Activated CD8-positive, alpha-beta memory T cell treated with anti-CD3 and anti-CD28 coated beads, Interleukin-2, amount 10 ng/mL, durations not matched to agents 7 days and 5 days (primary cell): ENCODE measurements around the gene KIF26B. TPM values are rescaled to one million over a fixed set of nuclear protein-coding genes. Genes with fewer than 3 reads are reported as not detected.

ENCODE experiments used
- ATAC-seq: fragments of 150-1000 bp; cut with Tn5 transposase; one replicate; pipeline ENCODE4 v1.10.0; 2021; ENCODE audit warnings: moderate library complexity
- CTCF ChIA-PET: fragments of 350-600 bp; sonication (Branson Sonifier 250); formaldehyde crosslinking; loops from one replicate; lab custom pipeline; 2021; ENCODE audit warnings: antibody characterized with exemption; lab: Charles Lee
- DNase-seq: peaks from one replicate; pipeline ENCODE4 v3.0.0-alpha.2; 2020
- H3K27ac Mint-ChIP-seq: one replicate; pipeline ENCODE4 v1.8.0; 2021; ENCODE audit warnings: mild to moderate bottlenecking, mixed read lengths
- H3K27me3 Mint-ChIP-seq: one replicate; pipeline ENCODE4 v1.8.0; 2021; ENCODE audit warnings: mixed read lengths
- H3K36me3 Mint-ChIP-seq: one replicate; pipeline ENCODE4 v1.8.0; 2021; ENCODE audit warnings: mild to moderate bottlenecking, mixed read lengths
- H3K4me1 Mint-ChIP-seq: one replicate; pipeline ENCODE4 v1.8.0; 2021; ENCODE audit warnings: mixed read lengths
- H3K4me3 Mint-ChIP-seq: one replicate; pipeline ENCODE4 v1.8.0; 2021; ENCODE audit warnings: mild to moderate bottlenecking, moderate library complexity, mixed read lengths
- H3K9me3 Mint-ChIP-seq: one replicate; pipeline ENCODE4 v1.8.0; 2022; ENCODE audit warnings: low read depth, mixed read lengths
- total RNA-seq, 2 experiments: library from RNA; stranded (reverse); gene quantifications; one replicate each; pipeline ENCODE4 v1.2.3, GENCODE V29; 2021

Gene KIF26B
- total RNA-seq, 2 experiments from 2014 or later: 0.28 TPM; not detected in 1

- Mint-ChIP-seq H3K4me1 (no peaks in the 10 kb centered on the region), H3K4me3 (no peak overlapping the region), H3K27ac (no peak overlapping the region), H3K36me3 (no peaks in the 10 kb centered on the region), H3K27me3 (no peaks in the 10 kb centered on the region), H3K9me3 (no peaks in the 10 kb centered on the region)
- no peak for DNase-seq
- CTCF ChIA-PET: no interaction called here
- ATAC-seq: no peak
Observed at GRCh38 chr1:245552331-245552730, 397.5 kb downstream of the KIF26B start.

GRCh38 chr1:245556057-245556456 lies 401.3 kb downstream of the KIF26B start:
- CTCF ChIA-PET: interaction anchor here (0.6 kb wide), 1 partner anchor 248 kb away, joined by 4 read pairs; no protein-coding TSS in a partner anchor
- no peaks in the 10 kb centered on the region for H3K4me1 Mint-ChIP-seq
- no peak overlapping the region for H3K27ac Mint-ChIP-seq
- H3K36me3 Mint-ChIP-seq: no peaks in the 10 kb centered on the region
- no peak for ATAC-seq
- DNase-seq: no peak
- H3K9me3 Mint-ChIP-seq: no peaks in the 10 kb centered on the region
- no peaks in the 10 kb centered on the region for H3K27me3 Mint-ChIP-seq
- H3K4me3 Mint-ChIP-seq: no peak overlapping the region

- no peaks in the 10 kb centered on the region for H3K4me1 Mint-ChIP-seq
- CTCF ChIA-PET: no interaction called here
- no peaks in the 10 kb centered on the region for H3K36me3 Mint-ChIP-seq
- no peaks in the 10 kb centered on the region for H3K27me3 Mint-ChIP-seq
- no peaks in the 10 kb centered on the region for H3K9me3 Mint-ChIP-seq
- no peak for DNase-seq
- no peak for ATAC-seq
- H3K27ac Mint-ChIP-seq: no peak overlapping the region
- no peak overlapping the region for H3K4me3 Mint-ChIP-seq
Observed at GRCh38 chr1:245558069-245558468, 403.3 kb downstream of the KIF26B start.

GRCh38 chr1:245560316-245560859 lies 405.6 kb downstream of the KIF26B start:
- no peaks in the 10 kb centered on the region for H3K36me3 Mint-ChIP-seq
- H3K9me3 Mint-ChIP-seq: no peaks in the 10 kb centered on the region
- H3K27ac Mint-ChIP-seq: no peak overlapping the region

DNA sequence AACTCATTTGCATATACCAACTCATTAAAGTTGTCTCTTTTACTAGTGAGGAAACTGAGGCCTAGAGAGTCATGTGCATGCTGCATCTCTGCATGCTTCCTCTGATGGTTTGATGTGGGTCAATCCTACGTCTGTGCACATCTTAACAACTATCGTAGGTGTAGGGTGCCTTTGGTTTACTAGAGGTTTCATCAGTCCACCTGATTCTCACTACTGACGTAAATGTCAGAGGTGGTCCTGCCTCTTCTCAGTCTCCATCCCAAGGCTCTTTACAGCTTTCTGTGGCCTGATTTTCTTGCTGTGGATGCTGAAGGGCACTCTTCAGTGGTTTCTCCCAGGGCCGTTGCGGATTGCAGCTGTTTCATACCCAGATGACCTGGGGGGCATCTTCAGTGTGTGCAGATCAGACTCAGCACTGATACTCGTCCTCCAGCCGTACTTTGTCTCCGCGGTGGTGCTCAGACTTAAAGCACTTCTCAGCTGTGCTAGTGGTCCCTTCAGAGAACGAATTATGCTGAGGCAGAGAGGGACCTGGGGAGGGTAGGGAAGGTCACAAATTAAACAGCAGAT lies 407.0 kb downstream of the KIF26B start:
- no peaks in the 10 kb centered on the region for H3K36me3 Mint-ChIP-seq
- H3K27me3 Mint-ChIP-seq: no peaks in the 10 kb centered on the region
- H3K4me1 Mint-ChIP-seq: no peaks in the 10 kb centered on the region
- H3K4me3 Mint-ChIP-seq: no peak overlapping the region
- ATAC-seq (no peak), DNase-seq (no peak)
- no peaks in the 10 kb centered on the region for H3K9me3 Mint-ChIP-seq
- CTCF ChIA-PET: no interaction called here
- no peak overlapping the region for H3K27ac Mint-ChIP-seq

More at GRCh38 chr1:245560316-245560859, 405.6 kb downstream of the KIF26B start:
- no peaks in the 10 kb centered on the region for H3K27me3 Mint-ChIP-seq
- no peak overlapping the region for H3K4me3 Mint-ChIP-seq
- DNase-seq (no peak), ATAC-seq (no peak)
- CTCF ChIA-PET: no interaction called here
- no peaks in the 10 kb centered on the region for H3K4me1 Mint-ChIP-seq

GRCh38 chr1:245566134-245566533 lies 411.3 kb downstream of the KIF26B start:
- Mint-ChIP-seq H3K27me3 (no peaks in the 10 kb centered on the region), H3K27ac (no peak overlapping the region)
- CTCF ChIA-PET: no interaction called here

GRCh38 chr1:245566952-245567351 lies 412.2 kb downstream of the KIF26B start:
- DNase-seq (no peak), ATAC-seq (no peak)
- no peaks in the 10 kb centered on the region for H3K4me1 Mint-ChIP-seq
- no peaks in the 10 kb centered on the region for H3K9me3 Mint-ChIP-seq
- no peaks in the 10 kb centered on the region for H3K27me3 Mint-ChIP-seq
- no peaks in the 10 kb centered on the region for H3K36me3 Mint-ChIP-seq
- H3K4me3 Mint-ChIP-seq: no peak overlapping the region
- no peak overlapping the region for H3K27ac Mint-ChIP-seq
- CTCF ChIA-PET: no interaction called here

More at GRCh38 chr1:245566134-245566533, 411.3 kb downstream of the KIF26B start:
- DNase-seq: no peak
- no peak for ATAC-seq
- Mint-ChIP-seq H3K36me3 (no peaks in the 10 kb centered on the region), H3K9me3 (no peaks in the 10 kb centered on the region), H3K4me1 (no peaks in the 10 kb centered on the region), H3K4me3 (no peak overlapping the region)

DNA sequence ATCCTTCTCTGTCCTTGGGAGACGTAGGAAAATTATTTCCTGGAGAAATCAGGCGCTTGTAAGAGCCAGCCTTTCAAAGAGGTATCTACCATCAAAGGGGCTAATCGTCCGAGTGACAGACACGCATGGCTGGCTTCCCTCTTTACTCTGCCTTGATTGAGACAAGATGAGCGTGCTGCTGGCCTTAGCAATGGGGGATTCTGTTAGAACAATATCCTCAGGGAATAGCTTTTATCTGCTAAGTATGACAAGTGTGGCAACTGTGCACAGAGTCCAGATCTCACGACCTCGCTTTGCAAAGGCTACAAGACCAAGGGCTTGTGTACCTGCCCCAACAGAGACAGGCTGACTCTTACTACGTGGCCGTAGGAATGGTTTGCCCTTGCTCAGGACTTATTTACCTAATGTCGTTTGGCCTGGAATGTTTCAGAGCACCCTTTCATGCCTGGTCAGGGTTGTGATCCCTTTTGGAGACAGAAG lies 417.1 kb downstream of the KIF26B start:
- H3K4me3 Mint-ChIP-seq: no peak overlapping the region
- no peak overlapping the region for H3K27ac Mint-ChIP-seq
- H3K27me3 Mint-ChIP-seq: no peaks in the 10 kb centered on the region
- H3K9me3 Mint-ChIP-seq: no peaks in the 10 kb centered on the region
- ATAC-seq: no peak
- no peaks in the 10 kb centered on the region for H3K36me3 Mint-ChIP-seq
- CTCF ChIA-PET: no interaction called here
- no peak for DNase-seq
- H3K4me1 Mint-ChIP-seq: no peaks in the 10 kb centered on the region

GRCh38 chr1:245572709-245573108 lies 417.9 kb downstream of the KIF26B start:
- no peak for DNase-seq

DNA sequence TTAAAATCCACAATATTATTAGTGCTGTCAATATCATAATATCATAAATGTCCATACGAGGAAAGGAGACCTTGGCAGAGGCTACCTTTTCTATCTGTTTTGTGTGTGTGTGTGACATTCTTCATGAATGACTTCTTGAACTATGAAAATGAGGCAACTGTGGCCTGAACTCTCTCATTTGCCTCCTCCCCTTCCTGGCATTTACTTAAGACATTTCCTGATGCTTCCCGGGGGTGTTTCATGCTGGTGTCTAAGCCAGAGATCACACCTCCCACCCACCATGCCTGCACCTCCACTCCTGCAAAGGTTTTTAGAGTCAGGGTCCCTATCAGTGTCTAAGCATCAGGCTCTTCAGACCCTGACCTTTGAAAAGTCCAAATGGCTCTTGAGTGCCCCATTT lies 420.9 kb downstream of the KIF26B start:
- DNase-seq (no peak), ATAC-seq (no peak)
- no peaks in the 10 kb centered on the region for H3K4me1 Mint-ChIP-seq
- H3K36me3 Mint-ChIP-seq: no peaks in the 10 kb centered on the region
- CTCF ChIA-PET: no interaction called here
- H3K27me3 Mint-ChIP-seq: no peaks in the 10 kb centered on the region
- H3K27ac Mint-ChIP-seq: no peak overlapping the region
- H3K9me3 Mint-ChIP-seq: no peaks in the 10 kb centered on the region
- H3K4me3 Mint-ChIP-seq: no peak overlapping the region

More at GRCh38 chr1:245572709-245573108, 417.9 kb downstream of the KIF26B start:
- CTCF ChIA-PET: no interaction called here
- Mint-ChIP-seq H3K4me1 (no peaks in the 10 kb centered on the region), H3K4me3 (no peak overlapping the region), H3K27me3 (no peaks in the 10 kb centered on the region), H3K36me3 (no peaks in the 10 kb centered on the region), H3K27ac (no peak overlapping the region), H3K9me3 (no peaks in the 10 kb centered on the region)
- no peak for ATAC-seq

DNA sequence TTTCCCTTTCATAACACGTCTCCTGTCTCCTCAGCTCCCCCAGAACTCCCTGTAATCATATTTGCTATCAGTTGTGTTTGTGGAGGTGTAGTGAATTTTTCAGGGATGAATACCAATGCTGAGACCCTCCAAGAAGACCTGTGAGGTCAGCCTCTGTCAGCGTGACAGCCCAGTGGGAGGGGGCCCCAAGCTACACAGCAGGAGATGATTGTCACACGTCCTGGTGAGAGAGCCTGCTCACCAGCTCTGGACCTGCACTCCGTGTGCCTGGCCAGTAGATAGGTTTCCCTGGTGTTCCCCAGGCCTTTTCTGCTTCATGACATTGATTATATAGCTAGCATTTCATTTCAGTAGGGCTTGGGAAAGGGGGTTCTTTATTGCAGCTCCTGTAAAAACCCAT lies 421.5 kb downstream of the KIF26B start:
- Mint-ChIP-seq H3K9me3 (no peaks in the 10 kb centered on the region), H3K4me1 (no peaks in the 10 kb centered on the region), H3K4me3 (no peak overlapping the region), H3K27me3 (no peaks in the 10 kb centered on the region), H3K27ac (no peak overlapping the region), H3K36me3 (no peaks in the 10 kb centered on the region)
- DNase-seq (no peak), ATAC-seq (no peak)
- CTCF ChIA-PET: no interaction called here

GRCh38 chr1:245577191-245578157 lies 422.7 kb downstream of the KIF26B start:
- H3K4me1 Mint-ChIP-seq: no peaks in the 10 kb centered on the region
- no peak overlapping the region for H3K27ac Mint-ChIP-seq
- H3K9me3 Mint-ChIP-seq: no peaks in the 10 kb centered on the region
- no peak for DNase-seq
- CTCF ChIA-PET: no interaction called here
- H3K27me3 Mint-ChIP-seq: no peaks in the 10 kb centered on the region
- no peaks in the 10 kb centered on the region for H3K36me3 Mint-ChIP-seq
- ATAC-seq: no peak
- H3K4me3 Mint-ChIP-seq: no peak overlapping the region

DNA sequence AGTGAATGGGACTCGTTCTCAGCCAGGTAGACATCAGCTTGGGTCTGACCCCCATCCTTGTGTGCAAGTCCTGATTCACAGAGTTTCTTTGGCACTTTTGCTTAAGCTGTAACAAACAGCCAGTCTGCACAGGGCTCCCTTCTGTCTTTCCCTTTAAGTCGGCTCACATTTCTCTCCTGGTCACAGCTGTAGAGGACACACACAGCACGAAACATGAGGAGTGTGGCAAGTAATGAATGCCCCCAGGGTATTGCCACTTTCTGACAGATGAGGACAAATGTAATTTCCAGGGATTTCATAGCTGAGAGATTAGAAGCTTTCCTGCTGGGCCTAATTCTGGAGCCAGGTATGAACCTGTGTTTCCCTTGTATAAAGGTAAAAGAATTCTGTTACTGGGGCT lies 423.5 kb downstream of the KIF26B start:
- no peak for DNase-seq
- Mint-ChIP-seq H3K27me3 (no peaks in the 10 kb centered on the region), H3K4me1 (no peaks in the 10 kb centered on the region), H3K9me3 (no peaks in the 10 kb centered on the region), H3K27ac (no peak overlapping the region), H3K4me3 (no peak overlapping the region), H3K36me3 (no peaks in the 10 kb centered on the region)
- CTCF ChIA-PET: no interaction called here
- no peak for ATAC-seq
